Progenitor cell of endocrine pancreas (in vitro differentiated cells): ENCODE data around the gene SAPCD1. TPM values are rescaled to one million over a fixed set of nuclear protein-coding genes. Genes with fewer than 3 reads are reported as not detected.
"Not testable (repeated sequence)": the region's sequence is repeated elsewhere in the genome, so short reads cannot be mapped to it uniquely, and the experiment has no call there.

Experiments used
- DNase-seq: peaks from one replicate; pipeline ENCODE4 v3.0.0; 2021; ENCODE audit warnings: low spot score; ENCODE audit not compliant: unreplicated experiment
- H3K27ac Mint-ChIP-seq: 2 replicates; pipeline ENCODE4 v1.8.0; 2021; ENCODE audit warnings: mild to moderate bottlenecking, moderate library complexity, mixed read lengths
- H3K27me3 Mint-ChIP-seq: 2 replicates; pipeline ENCODE4 v1.8.0; 2021; ENCODE audit warnings: mixed read lengths
- H3K36me3 Mint-ChIP-seq: 2 replicates; pipeline ENCODE4 v1.8.0; 2022; ENCODE audit warnings: mixed read lengths; ENCODE audit not compliant: insufficient read depth
- H3K4me1 Mint-ChIP-seq: 2 replicates; pipeline ENCODE4 v1.8.0; 2021; ENCODE audit warnings: low read depth, mixed read lengths
- H3K4me3 Mint-ChIP-seq: 2 replicates; pipeline ENCODE4 v1.8.0; 2021; ENCODE audit warnings: low read depth, mild to moderate bottlenecking, moderate library complexity, mixed read lengths
- H3K9me3 Mint-ChIP-seq: 2 replicates; pipeline ENCODE4 v1.8.0; 2021; ENCODE audit warnings: low read depth, mixed read lengths
- total RNA-seq: library from RNA; stranded (reverse); gene quantifications from 2 replicates; pipeline ENCODE4 v1.2.1, GENCODE V29; 2021
- TF ChIP-seq, protein P1 (sequence below): fragments of 200-600 bp; sonication (generic); IDR thresholded peaks from one replicate; pipeline ENCODE4 v1.5.0; 2021; ENCODE audit warnings: antibody characterized with exemption, mild to moderate bottlenecking; ENCODE audit not compliant: unreplicated experiment

The SAPCD1 gene
- total RNA-seq, 1 donor from 2014 or later: 8.6 TPM

- Mint-ChIP-seq H3K36me3 (peaks cover 3% of the 10 kb centered on the region), H3K27ac (peak overlapping the region; percentile 88), H3K4me1 (peaks cover 8% of the 10 kb centered on the region), H3K4me3 (peak overlapping the region; percentile 89), H3K9me3 (no peaks in the 10 kb centered on the region), H3K27me3 (no peaks in the 10 kb centered on the region)
- no peak for DNase-seq
- TF ChIP-seq, protein P1, sequence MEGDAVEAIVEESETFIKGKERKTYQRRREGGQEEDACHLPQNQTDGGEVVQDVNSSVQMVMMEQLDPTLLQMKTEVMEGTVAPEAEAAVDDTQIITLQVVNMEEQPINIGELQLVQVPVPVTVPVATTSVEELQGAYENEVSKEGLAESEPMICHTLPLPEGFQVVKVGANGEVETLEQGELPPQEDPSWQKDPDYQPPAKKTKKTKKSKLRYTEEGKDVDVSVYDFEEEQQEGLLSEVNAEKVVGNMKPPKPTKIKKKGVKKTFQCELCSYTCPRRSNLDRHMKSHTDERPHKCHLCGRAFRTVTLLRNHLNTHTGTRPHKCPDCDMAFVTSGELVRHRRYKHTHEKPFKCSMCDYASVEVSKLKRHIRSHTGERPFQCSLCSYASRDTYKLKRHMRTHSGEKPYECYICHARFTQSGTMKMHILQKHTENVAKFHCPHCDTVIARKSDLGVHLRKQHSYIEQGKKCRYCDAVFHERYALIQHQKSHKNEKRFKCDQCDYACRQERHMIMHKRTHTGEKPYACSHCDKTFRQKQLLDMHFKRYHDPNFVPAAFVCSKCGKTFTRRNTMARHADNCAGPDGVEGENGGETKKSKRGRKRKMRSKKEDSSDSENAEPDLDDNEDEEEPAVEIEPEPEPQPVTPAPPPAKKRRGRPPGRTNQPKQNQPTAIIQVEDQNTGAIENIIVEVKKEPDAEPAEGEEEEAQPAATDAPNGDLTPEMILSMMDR: no peak
Measured at GRCh38 chr6:31805939-31806469, 43.5 kb downstream of the SAPCD1 start.

DNA sequence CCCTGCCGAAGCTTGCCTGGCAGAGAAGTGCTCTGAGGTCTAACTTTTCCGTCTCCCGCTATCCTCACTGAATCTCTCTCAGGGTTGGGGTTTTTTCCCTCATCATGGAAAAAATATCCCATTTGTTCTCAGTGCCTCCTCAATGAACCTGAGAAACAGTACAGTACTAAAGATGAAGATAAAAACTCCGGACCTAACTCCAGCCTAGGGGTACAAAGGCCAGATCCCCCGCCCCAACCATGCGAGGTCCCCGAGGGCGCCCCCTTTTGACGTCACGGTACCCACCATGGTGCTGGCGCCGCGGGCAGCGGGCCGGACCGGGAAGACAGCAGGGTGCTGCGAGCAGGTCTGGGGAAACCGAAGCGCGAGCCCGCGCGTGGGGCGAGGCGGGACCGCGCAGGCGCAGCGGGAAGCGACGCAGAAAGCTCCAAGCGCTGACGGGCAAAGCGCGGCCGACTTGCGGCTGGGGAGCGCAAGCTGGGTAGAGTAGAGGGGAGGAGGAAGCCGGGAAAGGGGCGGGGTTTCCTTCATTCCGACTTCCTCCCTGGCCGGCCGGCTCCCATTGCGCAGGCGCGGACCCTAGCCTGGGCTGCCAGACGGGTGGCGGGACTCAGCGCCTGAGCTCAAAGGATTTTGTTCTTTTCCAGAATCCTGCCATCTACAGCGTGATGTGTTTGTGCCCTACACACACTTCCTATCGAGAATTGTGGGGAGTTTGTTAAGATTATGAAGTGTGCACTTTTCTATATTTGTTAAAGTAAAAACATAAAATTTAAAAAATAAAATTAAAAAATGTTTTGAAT lies 44.2 kb downstream of the SAPCD1 start, which contains the start of gene LSM2:
Gene LSM2, minus strand, starts transcription at position 497 of the 803 bp plus-strand sequence. Its CDS starts 209 bp downstream, at position 288.
- TF ChIP-seq, protein P1: peak; percentile 46
- Mint-ChIP-seq H3K27me3 (no peaks in the 10 kb centered on the region), H3K36me3 (no peaks in the 10 kb centered on the region), H3K4me1 (peaks cover 8% of the 10 kb centered on the region), H3K9me3 (no peaks in the 10 kb centered on the region), H3K4me3 (peak within 1 kb of the TSS; percentile 89), H3K27ac (peak within 1 kb of the TSS; percentile 88)
- DNase-seq: peak; percentile 97

- H3K27ac Mint-ChIP-seq, H3K9me3 Mint-ChIP-seq, H3K27me3 Mint-ChIP-seq, H3K36me3 Mint-ChIP-seq, DNase-seq, H3K4me3 Mint-ChIP-seq, H3K4me1 Mint-ChIP-seq: not testable (repeated sequence)
Measured at GRCh38 chr6:31808599-31808998, 46.1 kb downstream of the SAPCD1 start.

DNA sequence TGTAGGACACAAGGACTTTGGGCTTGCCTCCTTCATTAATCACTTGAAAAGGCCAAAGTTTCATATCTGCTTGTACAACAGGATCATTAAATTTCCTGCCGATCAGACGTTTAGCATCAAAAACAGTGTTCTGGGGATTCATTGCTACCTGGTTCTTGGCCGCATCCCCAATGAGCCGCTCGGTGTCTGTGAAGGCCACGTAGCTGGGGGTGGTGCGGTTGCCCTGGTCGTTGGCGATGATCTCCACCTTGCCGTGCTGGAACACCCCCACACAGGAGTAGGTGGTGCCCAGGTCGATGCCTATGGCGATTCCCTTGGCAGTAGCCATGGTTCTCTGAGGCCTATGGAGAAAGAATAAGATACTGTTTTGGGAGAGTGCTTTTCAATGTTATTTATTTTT lies 49.2 kb downstream of the SAPCD1 start:
- DNase-seq: no peak
- peaks cover 9% of the 10 kb centered on the region for H3K4me1 Mint-ChIP-seq
- H3K27me3 Mint-ChIP-seq: no peaks in the 10 kb centered on the region
- TF ChIP-seq, protein P1: no peak
- H3K4me3 Mint-ChIP-seq: no peak overlapping the region
- H3K9me3 Mint-ChIP-seq: no peaks in the 10 kb centered on the region
- H3K36me3 Mint-ChIP-seq: peaks cover 2% of the 10 kb centered on the region
- H3K27ac Mint-ChIP-seq: no peak overlapping the region

- peak overlapping the region; percentile 90 for H3K27ac Mint-ChIP-seq
- H3K27me3 Mint-ChIP-seq: no peaks in the 10 kb centered on the region
- no peak for DNase-seq
- peaks cover 4% of the 10 kb centered on the region for H3K9me3 Mint-ChIP-seq
- peaks cover 8% of the 10 kb centered on the region for H3K36me3 Mint-ChIP-seq
- H3K4me3 Mint-ChIP-seq: peak overlapping the region; percentile 62
- peaks cover 12% of the 10 kb centered on the region for H3K4me1 Mint-ChIP-seq
- TF ChIP-seq, protein P1: no peak
Measured at GRCh38 chr6:31813465-31813849, 51.0 kb downstream of the SAPCD1 start.

Other genes starting within 250 kb of the SAPCD1 start
- not detected in 2 replicates for gene MCCD1, start 233.7 kb upstream of the SAPCD1 start, total RNA-seq
- 766 and 810 TPM in 2 replicates for gene DDX39B, start 220.7 kb upstream of the SAPCD1 start, total RNA-seq
- 1.5 TPM in 2 replicates for gene ATP6V1G2, start 216.0 kb upstream of the SAPCD1 start, total RNA-seq
- 26.4 and 28.7 TPM in 2 replicates for gene NFKBIL1, start 215.0 kb upstream of the SAPCD1 start, total RNA-seq
- not detected in 2 replicates for gene LTA, start 190.4 kb upstream of the SAPCD1 start, total RNA-seq
- gene TNF, start 187.1 kb upstream of the SAPCD1 start, total RNA-seq: not detected in 2 replicates
- 0.57 TPM in 1 of 2 replicates, not detected in the other for gene LTB, start 180.2 kb upstream of the SAPCD1 start, total RNA-seq
- gene LST1, start 176.4 kb upstream of the SAPCD1 start, total RNA-seq: not detected in 2 replicates
- not detected in 2 replicates for gene NCR3, start 169.7 kb upstream of the SAPCD1 start, total RNA-seq
- 1.7 and 3.1 TPM in 2 replicates for gene AIF1, start 147.4 kb upstream of the SAPCD1 start, total RNA-seq
- 272 and 273 TPM in 2 replicates for gene PRRC2A, start 141.9 kb upstream of the SAPCD1 start, total RNA-seq
- 458 and 471 TPM in 2 replicates for gene BAG6, start 110.0 kb upstream of the SAPCD1 start, total RNA-seq
- 7.1 and 7.5 TPM in 2 replicates for gene APOM, start 106.8 kb upstream of the SAPCD1 start, total RNA-seq
- 23.6 and 24.1 TPM in 2 replicates for gene C6orf47, start 101.9 kb upstream of the SAPCD1 start, total RNA-seq
- 15.2 and 18.0 TPM in 2 replicates for gene GPANK1, start 97.7 kb upstream of the SAPCD1 start, total RNA-seq
- gene CSNK2B, start 96.6 kb upstream of the SAPCD1 start, total RNA-seq: 163 and 165 TPM in 2 replicates
- gene LY6G5B, start 92.7 kb upstream of the SAPCD1 start, total RNA-seq: 24.8 and 30.6 TPM in 2 replicates
- gene LY6G5C, start 81.6 kb upstream of the SAPCD1 start, total RNA-seq: 4.4 and 6.5 TPM in 2 replicates
- 93.0 and 96.9 TPM in 2 replicates for gene ABHD16A, start 59.3 kb upstream of the SAPCD1 start, total RNA-seq
- not detected in 2 replicates for gene LY6G6F, start 55.8 kb upstream of the SAPCD1 start, total RNA-seq
- not detected in 2 replicates for gene LY6G6D, start 47.3 kb upstream of the SAPCD1 start, total RNA-seq
- gene LY6G6C, start 40.9 kb upstream of the SAPCD1 start, total RNA-seq: 0.60 and 1.3 TPM in 2 replicates
- gene MPIG6B, start 39.3 kb upstream of the SAPCD1 start, total RNA-seq: not detected in 2 replicates
- gene DDAH2, start 33.4 kb upstream of the SAPCD1 start, total RNA-seq: 218 and 233 TPM in 2 replicates
- 275 and 286 TPM in 2 replicates for gene CLIC1, start 26.1 kb upstream of the SAPCD1 start, total RNA-seq
- gene MSH5, start 22.7 kb upstream of the SAPCD1 start, total RNA-seq: 45.0 and 51.3 TPM in 2 replicates
- gene VWA7, start 14.7 kb downstream of the SAPCD1 start, total RNA-seq: 9.5 and 11.6 TPM in 2 replicates
- gene VARS1, start 33.1 kb downstream of the SAPCD1 start, total RNA-seq: 85.6 and 92.6 TPM in 2 replicates
- gene LSM2, start 44.3 kb downstream of the SAPCD1 start, total RNA-seq: 80.4 and 82.9 TPM in 2 replicates
- 2.4 and 2.5 TPM in 2 replicates for gene HSPA1L, start 52.6 kb downstream of the SAPCD1 start, total RNA-seq
- gene HSPA1A, start 52.9 kb downstream of the SAPCD1 start, total RNA-seq: 52.5 and 56.6 TPM in 2 replicates
- gene HSPA1B, start 65.1 kb downstream of the SAPCD1 start, total RNA-seq: 152 and 165 TPM in 2 replicates
- 52.4 and 57.4 TPM in 2 replicates for gene NEU1, start 100.2 kb downstream of the SAPCD1 start, total RNA-seq
- gene SLC44A4, start 116.3 kb downstream of the SAPCD1 start, total RNA-seq: 17.5 and 19.1 TPM in 2 replicates
- gene EHMT2, start 135.0 kb downstream of the SAPCD1 start, total RNA-seq: 161 and 175 TPM in 2 replicates
- gene ZBTB12, start 139.4 kb downstream of the SAPCD1 start, total RNA-seq: 47.1 and 55.5 TPM in 2 replicates
- gene C2, start 165.1 kb downstream of the SAPCD1 start, total RNA-seq: 0.47 and 0.65 TPM in 2 replicates
- gene CFB, start 183.4 kb downstream of the SAPCD1 start, total RNA-seq: 3.9 and 4.7 TPM in 2 replicates
- 67.2 and 71.8 TPM in 2 replicates for gene NELFE, start 196.3 kb downstream of the SAPCD1 start, total RNA-seq
- 97.9 and 103 TPM in 2 replicates for gene SKIC2, start 196.5 kb downstream of the SAPCD1 start, total RNA-seq
- gene DXO, start 209.5 kb downstream of the SAPCD1 start, total RNA-seq: 26.3 and 29.4 TPM in 2 replicates
- gene C4A, start 219.4 kb downstream of the SAPCD1 start, total RNA-seq: 13.1 and 14.1 TPM in 2 replicates